Spleen (tissue), 7 donors: Measurements from ENCODE around the gene PTGER2.

Experiments
- POLR2A ChIP-seq, 3 donors: fragments of 450-650 bp; IDR thresholded peaks; one replicate each; pipeline ENCODE4 v1.5.1; 2017; ENCODE audit warnings: antibody characterized with exemption in 3 of 3, mild to moderate bottlenecking in 1 of 3
- POLR2AphosphoS5 ChIP-seq, 3 donors: sonication (generic); formaldehyde crosslinking; IDR thresholded peaks; one replicate each; pipeline ENCODE4 v1.5.1; 2017; ENCODE audit warnings: antibody characterized with exemption in 3 of 3
- TF ChIP-seq, protein P1 (sequence below), 11 experiments: fragments of 200-600 bp in 7 of 11; fragments of 450-650 bp in 4 of 11; sonication (generic) in 4 of 11; IDR thresholded peaks in 8 of 11; conservative IDR thresholded peaks in 3 of 11; 1 replicate in 7 of 11; 2 replicates in 4 of 11; pipeline versions ENCODE4 v1.4.0 to v1.8.0; 2016 to 2021; ENCODE audit warnings: antibody characterized with exemption in 11 of 11, inconsistent platforms in 4 of 11, mild to moderate bottlenecking in 1 of 11
- donor health status: DM: no; HTN: no; CAD: no; lungs with moderate emphysema.
- donor health status: DM: no; HTN: no; CAD: no.
- donor health status: DM: no; HTN: no; CAD: no.

DNA sequence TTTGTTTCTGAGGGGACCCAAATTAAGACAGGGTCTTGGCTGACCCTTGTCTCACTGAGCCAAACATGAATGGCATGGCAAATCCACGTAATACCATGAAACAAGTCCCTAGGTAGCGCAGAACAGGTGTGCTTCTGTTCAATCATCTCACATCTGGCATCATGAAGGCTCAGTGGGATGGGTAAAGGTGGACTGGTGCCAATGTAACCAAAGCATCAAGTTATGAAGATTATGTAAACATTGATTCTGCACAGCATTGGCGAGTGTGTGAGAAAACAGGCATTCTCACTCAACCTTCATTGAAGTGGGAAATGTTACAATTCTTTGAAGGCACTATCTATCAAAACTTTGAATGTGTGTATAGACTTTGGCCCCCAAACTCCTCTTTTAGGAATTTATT is 41.9 kb downstream of the PTGER2 start:
- TF ChIP-seq, protein P1, sequence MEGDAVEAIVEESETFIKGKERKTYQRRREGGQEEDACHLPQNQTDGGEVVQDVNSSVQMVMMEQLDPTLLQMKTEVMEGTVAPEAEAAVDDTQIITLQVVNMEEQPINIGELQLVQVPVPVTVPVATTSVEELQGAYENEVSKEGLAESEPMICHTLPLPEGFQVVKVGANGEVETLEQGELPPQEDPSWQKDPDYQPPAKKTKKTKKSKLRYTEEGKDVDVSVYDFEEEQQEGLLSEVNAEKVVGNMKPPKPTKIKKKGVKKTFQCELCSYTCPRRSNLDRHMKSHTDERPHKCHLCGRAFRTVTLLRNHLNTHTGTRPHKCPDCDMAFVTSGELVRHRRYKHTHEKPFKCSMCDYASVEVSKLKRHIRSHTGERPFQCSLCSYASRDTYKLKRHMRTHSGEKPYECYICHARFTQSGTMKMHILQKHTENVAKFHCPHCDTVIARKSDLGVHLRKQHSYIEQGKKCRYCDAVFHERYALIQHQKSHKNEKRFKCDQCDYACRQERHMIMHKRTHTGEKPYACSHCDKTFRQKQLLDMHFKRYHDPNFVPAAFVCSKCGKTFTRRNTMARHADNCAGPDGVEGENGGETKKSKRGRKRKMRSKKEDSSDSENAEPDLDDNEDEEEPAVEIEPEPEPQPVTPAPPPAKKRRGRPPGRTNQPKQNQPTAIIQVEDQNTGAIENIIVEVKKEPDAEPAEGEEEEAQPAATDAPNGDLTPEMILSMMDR (IDR thresholded peaks at IDR 0.05 in 8 of 11, conservative IDR thresholded peaks at IDR 0.05 in 3 of 11), result no peak
- TF ChIP-seq POLR2A (IDR thresholded peaks at IDR 0.05), result no peak
- TF ChIP-seq POLR2AphosphoS5 (IDR thresholded peaks at IDR 0.05), result no peak
